Esophagus muscularis mucosa (tissue), 4 donors: ENCODE results near the gene RNF126. TPM values are rescaled to one million over a fixed set of nuclear protein-coding genes. Genes with fewer than 3 reads are reported as not detected.
"Not testable (repeated sequence)": the region's sequence is repeated elsewhere in the genome, so short reads cannot be mapped to it uniquely, and the experiment has no call there.

Experiments used
- DNase-seq: peaks from one replicate; pipeline ENCODE4 v3.0.0-alpha.2; 2017; ENCODE audit errors: extremely low spot score
- H3K27ac ChIP-seq, 4 donors: fragments of 200-600 bp; sonication (generic); replicated peaks in 1 of 4; 1 replicate in 3 of 4; 2 replicates in 1 of 4; pipeline ENCODE4 v1.5.1; 2016 to 2019; ENCODE audit warnings: mild to moderate bottlenecking in 1 of 4
- H3K27me3 ChIP-seq, 4 donors: fragments of 200-600 bp; sonication (generic); one replicate each; pipeline versions ENCODE4 v1.5.1 to v1.6.0; 2016 to 2019
- H3K36me3 ChIP-seq, 4 donors: fragments of 200-600 bp; sonication (generic); one replicate each; pipeline ENCODE4 v1.5.1; 2016 to 2019
- H3K4me1 ChIP-seq, 4 donors: fragments of 200-600 bp; sonication (generic); one replicate each; pipeline ENCODE4 v1.5.1; 2016 to 2019
- H3K4me3 ChIP-seq, 4 donors: fragments of 200-600 bp; sonication (generic); 1 replicate in 2 of 4; 2 replicates in 2 of 4; pipeline ENCODE4 v1.5.1; 2016 to 2019; ENCODE audit warnings: mild to moderate bottlenecking in 4 of 4, moderate library complexity in 1 of 4
- H3K9me3 ChIP-seq, 4 donors: fragments of 200-600 bp; sonication (generic); 1 replicate in 3 of 4; 2 replicates in 1 of 4; pipeline ENCODE4 v1.5.1; 2016 to 2019
- CTCF ChIP-seq, 3 experiments: fragments of 200-600 bp in 2 of 3; fragments of 450-650 bp in 1 of 3; sonication (generic) in 2 of 3; IDR thresholded peaks; one replicate each; pipeline ENCODE4 v1.5.1; 2017 to 2019; ENCODE audit warnings: antibody characterized with exemption in 3 of 3, mild to moderate bottlenecking in 2 of 3, moderate library complexity in 1 of 3
- EP300 ChIP-seq: sonication (generic); formaldehyde crosslinking; IDR thresholded peaks from one replicate; pipeline ENCODE4 v1.6.1; 2017; ENCODE audit warnings: antibody characterized with exemption
- POLR2A ChIP-seq: fragments of 450-650 bp; IDR thresholded peaks from one replicate; pipeline ENCODE4 v1.6.1; 2017; ENCODE audit warnings: antibody characterized with exemption, moderate library complexity, mild to moderate bottlenecking, low read depth
- POLR2AphosphoS5 ChIP-seq, 2 donors: sonication (generic); formaldehyde crosslinking; IDR thresholded peaks; one replicate each; pipeline ENCODE4 v1.6.1; 2017; ENCODE audit warnings: antibody characterized with exemption in 2 of 2
- WGBS: methylation state at CpG from one replicate; pipeline ENCODE4 v1.1.5; 2018; 5-methylcytosine and 5-hydroxymethylcytosine counted together
- intact Hi-C: fragments of 100-400 bp; cut with DNase I; formaldehyde crosslinking; loops from one replicate; pipeline ENCODE4 v1.15.1; 2023
- total RNA-seq, 4 donors: library from RNA; depleted of rRNA; stranded (reverse); fragments of >200 nt; gene quantifications; one replicate each; pipeline versions ENCODE4 v1.1.0 to v1.2.1, GENCODE V29; 2016

RNF126 gene
- total RNA-seq, 4 donors from 2014 or later, result 41.5 to 63.5 (median 62.3) TPM

GRCh38 chr19:623175-623916, 39.7 kb downstream of the RNF126 start:
- 92% methylated on average over 27 of the region's 44 CpGs for WGBS
- no peak for DNase-seq
- H3K4me1 ChIP-seq, result peaks cover 0 to 2% (median 0%) of the 10 kb centered on the region in 4 donors
- peaks cover 58 to 91% (median 87%) of the 10 kb centered on the region in 4 donors for H3K36me3 ChIP-seq
- peaks cover 0 to 9% (median 0%) of the 10 kb centered on the region in 4 donors for H3K27me3 ChIP-seq
- no peak for TF ChIP-seq EP300
- no peak for TF ChIP-seq CTCF (IDR thresholded peaks at IDR 0.05)
- no peak for TF ChIP-seq POLR2AphosphoS5 (IDR thresholded peaks at IDR 0.05)
- TF ChIP-seq POLR2A, result no peak
- no peak overlapping the region for H3K27ac ChIP-seq
- H3K4me3 ChIP-seq, result no peak overlapping the region
- no peaks in the 10 kb centered on the region for H3K9me3 ChIP-seq
- intact Hi-C loops, result no loop called here

- Histone ChIP-seq H3K9me3 (no peaks in the 10 kb centered on the region), H3K27me3 (peaks cover 0 to 16% (median 0%) of the 10 kb centered on the region in 4 donors), H3K36me3 (peaks cover 65 to 91% (median 87%) of the 10 kb centered on the region in 4 donors), H3K27ac (no peak overlapping the region), H3K4me1 (peaks cover 0 to 2% (median 0%) of the 10 kb centered on the region in 4 donors), H3K4me3 (no peak overlapping the region)
- 100% methylated on average over 15 of the region's 37 CpGs for WGBS
- intact Hi-C loops, result no loop called here
- TF ChIP-seq CTCF (IDR thresholded peaks at IDR 0.05), result no peak
- TF ChIP-seq POLR2A, result no peak
- DNase-seq, result no peak
These were observed 40.3 kb downstream of the RNF126 start for GRCh38 chr19:622666-623065.

GRCh38 chr19:621819-622218, 41.2 kb downstream of the RNF126 start:
- H3K27ac ChIP-seq, result no peak overlapping the region
- H3K4me3 ChIP-seq, result no peak overlapping the region
- no peaks in the 10 kb centered on the region for H3K9me3 ChIP-seq
- DNase-seq, result no peak
- H3K27me3 ChIP-seq, result peaks cover 0 to 24% (median 0%) of the 10 kb centered on the region in 4 donors
- H3K36me3 ChIP-seq, result peaks cover 72 to 96% (median 92%) of the 10 kb centered on the region in 4 donors
- H3K4me1 ChIP-seq, result peaks cover 0 to 3% (median 2%) of the 10 kb centered on the region in 4 donors
- TF ChIP-seq POLR2AphosphoS5 (IDR thresholded peaks at IDR 0.05) (no peak), POLR2A (no peak), CTCF (IDR thresholded peaks at IDR 0.05) (no peak), EP300 (no peak)
- intact Hi-C loops, result no loop called here
- WGBS, result 98% methylated on average over 12 of the region's 24 CpGs

- 95% methylated on average over 31 of the region's 48 CpGs for WGBS
- H3K4me1 ChIP-seq, H3K4me3 ChIP-seq, intact Hi-C loops, DNase-seq, H3K9me3 ChIP-seq, H3K27ac ChIP-seq: not testable (repeated sequence)
- Histone ChIP-seq H3K27me3 (peaks cover 0 to 31% (median 0%) of the 10 kb centered on the region in 4 donors), H3K36me3 (peaks cover 72 to 96% (median 92%) of the 10 kb centered on the region in 4 donors)
These were observed 41.8 kb downstream of the RNF126 start for GRCh38 chr19:621191-621590.

GRCh38 chr19:620166-620862, 42.7 kb downstream of the RNF126 start:
- H3K36me3 ChIP-seq, result peaks cover 72 to 87% (median 84%) of the 10 kb centered on the region in 4 donors
- intact Hi-C loops, result no loop called here

More at GRCh38 chr19:620166-620862, 42.7 kb downstream of the RNF126 start:
- Histone ChIP-seq H3K9me3 (no peaks in the 10 kb centered on the region), H3K27me3 (peaks cover 0 to 31% (median 0%) of the 10 kb centered on the region in 4 donors), H3K27ac (no peak overlapping the region), H3K4me3 (no peak overlapping the region), H3K4me1 (peaks cover 0 to 15% (median 10%) of the 10 kb centered on the region in 4 donors)
- no peak for TF ChIP-seq POLR2A
- no peak for TF ChIP-seq POLR2AphosphoS5 (IDR thresholded peaks at IDR 0.05)
- TF ChIP-seq CTCF (IDR thresholded peaks at IDR 0.05), result no peak
- TF ChIP-seq EP300, result no peak
- 90% methylated on average over 46 of the region's 51 CpGs for WGBS
- no peak for DNase-seq
